Cardiac muscle cell (in vitro differentiated cells and primary cell): ENCODE data around the gene GRIA1. TPM values are rescaled to one million over a fixed set of nuclear protein-coding genes. Genes with fewer than 3 reads are reported as not detected.

Experiments
- DNase-seq, 2 donors: peaks; one replicate each; pipeline versions ENCODE4 v3.0.0 to v3.0.0-alpha.2; 2010 to 2017; ENCODE audit warnings: low read depth in 1 of 2, low spot score in 1 of 2
- H3K27ac ChIP-seq: fragments of 200-600 bp; sonication (generic); 2 replicates; pipeline ENCODE4 v1.5.1; 2016
- H3K27me3 ChIP-seq: fragments of 200-600 bp; sonication (generic); 2 replicates; pipeline ENCODE4 v1.6.0; 2016; ENCODE audit warnings: control low read depth
- H3K36me3 ChIP-seq: fragments of 200-600 bp; sonication (generic); 2 replicates; pipeline ENCODE4 v1.5.1; 2016; ENCODE audit warnings: control low read depth
- H3K4me1 ChIP-seq: fragments of 200-600 bp; sonication (generic); 2 replicates; pipeline ENCODE4 v1.8.1; 2017; ENCODE audit warnings: low read depth, mild to moderate bottlenecking, mixed run types
- H3K4me3 ChIP-seq: fragments of 200-600 bp; sonication (generic); 2 replicates; pipeline ENCODE4 v1.5.1; 2016; ENCODE audit warnings: mild to moderate bottlenecking
- H3K9me3 ChIP-seq: fragments of 200-600 bp; sonication (generic); 2 replicates; pipeline ENCODE4 v1.5.1; 2017; ENCODE audit warnings: low read depth, mild to moderate bottlenecking, control low read depth
- polyA plus RNA-seq: library from polyadenylated mRNA; unstranded; fragments of >200 nt; fragmentation: Nextera tagmentation; extraction: Ambion mirVana; gene quantifications from 2 replicates; pipeline ENCODE4 v1.2.1, GENCODE V29; 2016
- total RNA-seq: library from RNA; depleted of rRNA; stranded (reverse); fragments of >200 nt; gene quantifications from 2 replicates; pipeline ENCODE4 v1.2.3, GENCODE V29; 2016
- TF ChIP-seq, protein P1 (sequence below): IDR thresholded peaks from 2 replicates; pipeline ENCODE4 v1.5.1; 2012; ENCODE audit warnings: low read depth, mild to moderate bottlenecking, low read length

The GRIA1 gene
- total and polyA plus RNA-seq, 2 experiments from 2014 or later = 1.6 to 2.3 TPM

GRCh38 chr5:153696256-153696655, 205.8 kb downstream of the GRIA1 start:
- no peak overlapping the region for H3K27ac ChIP-seq
- DNase-seq = no peak
- no peak overlapping the region for H3K4me3 ChIP-seq
- no peaks in the 10 kb centered on the region for H3K4me1 ChIP-seq
- no peaks in the 10 kb centered on the region for H3K27me3 ChIP-seq
- H3K36me3 ChIP-seq = no peaks in the 10 kb centered on the region
- TF ChIP-seq, protein P1, sequence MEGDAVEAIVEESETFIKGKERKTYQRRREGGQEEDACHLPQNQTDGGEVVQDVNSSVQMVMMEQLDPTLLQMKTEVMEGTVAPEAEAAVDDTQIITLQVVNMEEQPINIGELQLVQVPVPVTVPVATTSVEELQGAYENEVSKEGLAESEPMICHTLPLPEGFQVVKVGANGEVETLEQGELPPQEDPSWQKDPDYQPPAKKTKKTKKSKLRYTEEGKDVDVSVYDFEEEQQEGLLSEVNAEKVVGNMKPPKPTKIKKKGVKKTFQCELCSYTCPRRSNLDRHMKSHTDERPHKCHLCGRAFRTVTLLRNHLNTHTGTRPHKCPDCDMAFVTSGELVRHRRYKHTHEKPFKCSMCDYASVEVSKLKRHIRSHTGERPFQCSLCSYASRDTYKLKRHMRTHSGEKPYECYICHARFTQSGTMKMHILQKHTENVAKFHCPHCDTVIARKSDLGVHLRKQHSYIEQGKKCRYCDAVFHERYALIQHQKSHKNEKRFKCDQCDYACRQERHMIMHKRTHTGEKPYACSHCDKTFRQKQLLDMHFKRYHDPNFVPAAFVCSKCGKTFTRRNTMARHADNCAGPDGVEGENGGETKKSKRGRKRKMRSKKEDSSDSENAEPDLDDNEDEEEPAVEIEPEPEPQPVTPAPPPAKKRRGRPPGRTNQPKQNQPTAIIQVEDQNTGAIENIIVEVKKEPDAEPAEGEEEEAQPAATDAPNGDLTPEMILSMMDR = no peak
- H3K9me3 ChIP-seq = no peaks in the 10 kb centered on the region

- H3K4me3 ChIP-seq = no peak overlapping the region
- no peaks in the 10 kb centered on the region for H3K27me3 ChIP-seq
- no peaks in the 10 kb centered on the region for H3K4me1 ChIP-seq
- H3K27ac ChIP-seq = no peak overlapping the region
- no peak for DNase-seq
- no peaks in the 10 kb centered on the region for H3K36me3 ChIP-seq
- TF ChIP-seq, protein P1 = no peak
- no peaks in the 10 kb centered on the region for H3K9me3 ChIP-seq
Measured at GRCh38 chr5:153699035-153699434, 208.6 kb downstream of the GRIA1 start.

GRCh38 chr5:153700940-153701339, 210.5 kb downstream of the GRIA1 start:
- Histone ChIP-seq H3K4me1 (no peaks in the 10 kb centered on the region), H3K36me3 (no peaks in the 10 kb centered on the region), H3K9me3 (no peaks in the 10 kb centered on the region), H3K27ac (no peak overlapping the region), H3K4me3 (no peak overlapping the region), H3K27me3 (no peaks in the 10 kb centered on the region)
- DNase-seq = no peak
- TF ChIP-seq, protein P1 = no peak

DNA sequence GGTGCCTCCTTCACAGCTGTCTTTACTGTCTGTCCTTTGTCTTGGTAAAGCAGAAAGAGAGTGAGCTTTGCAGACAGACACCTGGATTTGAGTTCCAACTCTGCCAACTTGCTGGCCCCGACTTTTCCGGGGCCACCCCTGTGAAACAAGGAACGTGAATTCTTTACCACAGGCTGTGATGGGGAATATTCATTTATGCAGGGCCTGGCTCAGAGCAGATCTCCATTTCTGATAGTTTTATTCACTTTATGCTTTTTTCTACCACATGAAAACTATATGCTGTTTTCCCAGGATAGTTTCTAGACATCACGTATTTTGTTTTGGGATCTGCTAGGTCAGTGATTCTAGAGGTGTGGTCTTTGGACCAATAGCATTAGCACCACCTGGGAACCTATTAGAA, 211.8 kb downstream of the GRIA1 start:
- no peak for DNase-seq
- Histone ChIP-seq H3K9me3 (no peaks in the 10 kb centered on the region), H3K4me3 (no peak overlapping the region), H3K4me1 (no peaks in the 10 kb centered on the region), H3K36me3 (no peaks in the 10 kb centered on the region), H3K27ac (no peak overlapping the region), H3K27me3 (no peaks in the 10 kb centered on the region)
- TF ChIP-seq, protein P1 = no peak

DNA sequence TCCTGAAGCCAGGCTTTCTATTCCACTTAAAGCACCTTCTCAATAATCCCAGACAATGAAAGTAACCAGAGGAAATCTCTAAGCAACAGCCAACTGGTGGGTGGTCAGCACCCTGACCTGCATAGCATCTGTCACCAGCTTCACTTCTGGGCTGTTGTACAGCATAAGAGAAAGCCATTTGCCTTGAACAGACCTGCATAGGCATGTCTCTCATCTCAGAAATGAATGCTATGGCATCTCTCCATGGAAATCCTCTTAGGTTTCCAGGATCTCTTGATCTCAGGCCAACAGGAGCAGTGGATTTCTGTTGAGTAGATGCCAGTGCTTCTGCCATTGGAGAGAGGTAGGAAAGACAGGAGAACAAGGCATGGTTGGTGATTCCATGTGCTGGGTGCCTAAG, 213.6 kb downstream of the GRIA1 start:
- no peak overlapping the region for H3K27ac ChIP-seq
- no peaks in the 10 kb centered on the region for H3K9me3 ChIP-seq
- H3K4me1 ChIP-seq = no peaks in the 10 kb centered on the region
- H3K36me3 ChIP-seq = no peaks in the 10 kb centered on the region
- DNase-seq = peak in 1 of 2 donors; percentile 46
- no peaks in the 10 kb centered on the region for H3K27me3 ChIP-seq
- no peak overlapping the region for H3K4me3 ChIP-seq
- TF ChIP-seq, protein P1 = no peak

GRCh38 chr5:153707626-153708025, 217.2 kb downstream of the GRIA1 start:
- Histone ChIP-seq H3K4me3 (no peak overlapping the region), H3K9me3 (no peaks in the 10 kb centered on the region), H3K36me3 (no peaks in the 10 kb centered on the region), H3K27ac (no peak overlapping the region), H3K4me1 (no peaks in the 10 kb centered on the region), H3K27me3 (no peaks in the 10 kb centered on the region)
- no peak for DNase-seq
- TF ChIP-seq, protein P1 = no peak
